ENCODE measurements around the gene TMEM163. TPM values are rescaled to one million over a fixed set of nuclear protein-coding genes. Genes with fewer than 3 reads are reported as not detected.
A peak's percentile ranks its signal among the peaks of the same experiment; 100 is the strongest.

TMEM163 gene
- total and polyA plus RNA-seq, 2 donors from 2014 or later, result 2.6 to 5.9 TPM

DNA sequence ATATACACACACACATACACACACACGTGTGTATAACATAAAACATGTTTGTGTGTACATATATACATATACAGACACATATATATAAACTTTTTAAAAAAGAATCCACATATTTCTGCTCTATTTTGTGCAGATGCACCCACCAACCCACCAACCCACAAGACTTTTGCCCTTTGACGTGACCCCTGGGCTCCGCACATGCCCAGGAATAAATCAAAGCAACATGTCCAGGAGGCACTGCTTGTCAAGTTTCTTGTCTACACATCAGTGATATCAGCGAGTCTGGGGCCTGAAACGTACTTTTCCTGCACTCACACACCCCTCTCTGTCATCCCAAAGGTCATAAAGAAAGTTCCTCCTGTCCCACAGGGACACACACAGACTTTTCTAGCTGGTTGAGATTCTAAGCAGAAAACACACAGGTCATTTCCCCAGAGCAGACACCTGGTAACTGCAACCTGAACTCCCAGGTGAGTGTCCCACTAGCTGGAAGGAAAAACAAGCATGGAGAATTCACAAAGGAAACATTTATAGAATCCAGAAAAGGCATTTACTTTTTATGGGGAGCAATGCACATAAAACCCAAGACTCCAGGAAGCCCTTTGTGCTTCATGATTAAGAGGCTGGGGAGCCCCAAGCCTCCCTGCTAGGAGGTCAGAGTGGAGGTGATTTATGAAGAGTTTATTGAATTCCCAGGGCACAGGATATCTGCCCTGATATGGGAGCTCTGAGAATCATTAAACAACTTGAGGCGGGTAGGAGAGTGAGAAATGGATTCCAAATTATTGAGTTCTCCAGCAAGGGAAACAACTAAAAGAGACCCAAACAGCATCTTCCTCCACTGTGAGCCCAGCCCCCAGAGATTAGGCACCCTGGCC is 253.3 kb downstream of the TMEM163 start:
- no peak overlapping the region for H3K27ac ChIP-seq (ENCODE audit: low read depth in 2 of 2, low read length in 2 of 2)
- no peak overlapping the region for H3K4me3 ChIP-seq (ENCODE audit: low read length in 3 of 3)
- no peaks in the 10 kb centered on the region for H3K36me3 ChIP-seq (ENCODE audit: control insufficient read depth in 2 of 3, insufficient read depth in 3 of 3, low read length in 3 of 3)
- no peaks in the 10 kb centered on the region for H3K27me3 ChIP-seq (ENCODE audit: control insufficient read depth, insufficient read depth, low read length)
- no peak for FAIRE-seq
- TF ChIP-seq, protein P1, sequence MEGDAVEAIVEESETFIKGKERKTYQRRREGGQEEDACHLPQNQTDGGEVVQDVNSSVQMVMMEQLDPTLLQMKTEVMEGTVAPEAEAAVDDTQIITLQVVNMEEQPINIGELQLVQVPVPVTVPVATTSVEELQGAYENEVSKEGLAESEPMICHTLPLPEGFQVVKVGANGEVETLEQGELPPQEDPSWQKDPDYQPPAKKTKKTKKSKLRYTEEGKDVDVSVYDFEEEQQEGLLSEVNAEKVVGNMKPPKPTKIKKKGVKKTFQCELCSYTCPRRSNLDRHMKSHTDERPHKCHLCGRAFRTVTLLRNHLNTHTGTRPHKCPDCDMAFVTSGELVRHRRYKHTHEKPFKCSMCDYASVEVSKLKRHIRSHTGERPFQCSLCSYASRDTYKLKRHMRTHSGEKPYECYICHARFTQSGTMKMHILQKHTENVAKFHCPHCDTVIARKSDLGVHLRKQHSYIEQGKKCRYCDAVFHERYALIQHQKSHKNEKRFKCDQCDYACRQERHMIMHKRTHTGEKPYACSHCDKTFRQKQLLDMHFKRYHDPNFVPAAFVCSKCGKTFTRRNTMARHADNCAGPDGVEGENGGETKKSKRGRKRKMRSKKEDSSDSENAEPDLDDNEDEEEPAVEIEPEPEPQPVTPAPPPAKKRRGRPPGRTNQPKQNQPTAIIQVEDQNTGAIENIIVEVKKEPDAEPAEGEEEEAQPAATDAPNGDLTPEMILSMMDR (IDR thresholded peaks at IDR 0.05; ENCODE audit: borderline replicate concordance, extremely low read depth, insufficient read depth), result no peak
- H3K4me1 ChIP-seq (ENCODE audit: control insufficient read depth in 2 of 3, insufficient read depth in 2 of 3, low read depth in 1 of 3, low read length in 3 of 3), result no peaks in the 10 kb centered on the region
- H3K9ac ChIP-seq (ENCODE audit: low read length in 3 of 3), result no peak overlapping the region
- intact Hi-C loops (cut with DNase I), result no loop called here
- H3K9me3 ChIP-seq (ENCODE audit: control insufficient read depth in 2 of 3, insufficient read depth in 1 of 3, low read length in 3 of 3), result no peaks in the 10 kb centered on the region
- DNase-seq, result peak in 1 of 5 donors; percentile 32

DNA sequence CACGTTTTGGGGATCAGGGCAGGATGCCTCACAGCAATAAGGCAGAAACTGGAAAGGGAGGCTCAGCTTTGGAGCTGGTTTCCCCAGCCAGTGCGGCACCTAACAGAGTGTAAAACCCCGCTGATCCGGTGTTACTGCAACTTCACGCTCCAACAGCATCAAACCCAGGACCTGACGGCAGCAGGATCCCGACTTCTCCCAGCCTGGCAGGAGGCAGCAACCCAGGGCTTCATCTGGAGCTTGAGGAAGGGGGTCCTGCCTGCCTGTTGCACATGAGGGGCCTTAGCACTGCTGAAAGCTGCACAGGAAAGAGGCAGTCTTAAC is 255.1 kb downstream of the TMEM163 start:
- Histone ChIP-seq H3K4me3 (ENCODE audit: low read length in 3 of 3) (no peak overlapping the region), H3K36me3 (ENCODE audit: control insufficient read depth in 2 of 3, insufficient read depth in 3 of 3, low read length in 3 of 3) (no peaks in the 10 kb centered on the region), H3K9me3 (ENCODE audit: control insufficient read depth in 2 of 3, insufficient read depth in 1 of 3, low read length in 3 of 3) (no peaks in the 10 kb centered on the region), H3K27me3 (ENCODE audit: control insufficient read depth, insufficient read depth, low read length) (no peaks in the 10 kb centered on the region), H3K27ac (ENCODE audit: low read depth in 2 of 2, low read length in 2 of 2) (no peak overlapping the region), H3K9ac (ENCODE audit: low read length in 3 of 3) (no peak overlapping the region), H3K4me1 (ENCODE audit: control insufficient read depth in 2 of 3, insufficient read depth in 2 of 3, low read depth in 1 of 3, low read length in 3 of 3) (no peaks in the 10 kb centered on the region)
- TF ChIP-seq, protein P1 (IDR thresholded peaks at IDR 0.05; ENCODE audit: borderline replicate concordance, extremely low read depth, insufficient read depth), result no peak
- FAIRE-seq (no peak), DNase-seq (peak in 1 of 5 donors; percentile 22)
- intact Hi-C loops (cut with DNase I), result no loop called here

DNA sequence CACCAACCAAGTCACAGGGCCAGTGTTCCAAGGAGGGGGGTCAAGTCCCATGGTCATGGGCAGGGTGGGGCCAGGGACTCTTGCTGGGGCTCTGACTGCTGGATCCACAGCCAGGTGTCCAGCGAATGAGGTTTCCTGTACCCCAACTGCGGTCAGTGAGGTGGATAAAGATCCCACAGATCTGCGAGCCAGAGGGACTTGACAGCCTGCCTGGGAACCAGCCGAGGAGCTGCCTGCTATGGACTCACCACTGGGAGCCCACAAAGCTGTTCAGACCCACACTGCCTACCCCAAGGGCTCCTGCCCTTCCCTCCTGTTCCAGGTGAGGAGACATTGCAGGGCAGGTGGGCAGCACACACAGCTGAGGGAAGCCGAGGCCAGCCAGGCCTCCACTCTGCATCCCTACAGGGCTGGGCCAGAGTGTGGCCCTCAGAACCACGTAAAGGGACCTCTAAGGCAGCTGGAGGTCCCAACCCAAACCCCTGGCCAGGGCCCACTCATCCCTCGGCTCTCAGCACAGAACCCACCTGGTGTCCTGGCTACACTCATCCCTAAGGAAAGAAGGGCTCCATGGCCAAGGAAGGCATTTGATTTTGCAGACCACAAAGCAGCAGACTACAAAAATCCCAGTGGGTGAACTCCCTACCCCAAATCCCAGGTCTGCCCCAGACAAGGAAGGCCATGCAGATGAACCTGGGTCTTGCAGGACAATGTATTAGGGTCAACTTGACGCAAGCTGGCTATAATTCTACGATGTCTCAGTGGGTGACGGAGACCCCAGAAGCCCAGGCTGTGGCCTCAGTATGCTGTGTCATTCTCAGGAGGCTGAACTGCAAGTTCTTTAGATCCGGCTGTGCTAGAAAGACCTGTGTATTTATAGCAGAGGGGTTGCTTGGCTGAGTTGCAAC is 255.8 kb downstream of the TMEM163 start:
- FAIRE-seq, result no peak
- H3K4me3 ChIP-seq (ENCODE audit: low read length in 3 of 3), result no peak overlapping the region
- DNase-seq, result peak in 1 of 5 donors; percentile 32
- no peak overlapping the region for H3K27ac ChIP-seq (ENCODE audit: low read depth in 2 of 2, low read length in 2 of 2)
- H3K27me3 ChIP-seq (ENCODE audit: control insufficient read depth, insufficient read depth, low read length), result no peaks in the 10 kb centered on the region
- no peaks in the 10 kb centered on the region for H3K36me3 ChIP-seq (ENCODE audit: control insufficient read depth in 2 of 3, insufficient read depth in 3 of 3, low read length in 3 of 3)
- no peak overlapping the region for H3K9ac ChIP-seq (ENCODE audit: low read length in 3 of 3)
- H3K4me1 ChIP-seq (ENCODE audit: control insufficient read depth in 2 of 3, insufficient read depth in 2 of 3, low read depth in 1 of 3, low read length in 3 of 3), result no peaks in the 10 kb centered on the region
- TF ChIP-seq, protein P1 (IDR thresholded peaks at IDR 0.05; ENCODE audit: borderline replicate concordance, extremely low read depth, insufficient read depth), result no peak
- intact Hi-C loops (cut with DNase I), result no loop called here
- no peaks in the 10 kb centered on the region for H3K9me3 ChIP-seq (ENCODE audit: control insufficient read depth in 2 of 3, insufficient read depth in 1 of 3, low read length in 3 of 3)
